Heart left ventricle (tissue), 16 donors: Measurements from ENCODE around the gene MEIOC. TPM values are rescaled to one million over a fixed set of nuclear protein-coding genes. Genes with fewer than 3 reads are reported as not detected.

Source experiments
- ATAC-seq, 4 donors: fragments of 200-7000 bp; cut with Tn5 transposase; one replicate each; pipeline ENCODE4 v1.9.1; 2020 to 2022; ENCODE audit warnings: moderate library complexity in 4 of 4, mild to moderate bottlenecking in 3 of 4, moderate number of reproducible peaks in 1 of 4
- DNase-seq, 5 donors: peaks; one replicate each; pipeline ENCODE4 v3.0.0-alpha.2; 2020
- H3K27ac ChIP-seq, 12 donors: fragments of 200-600 bp; sonication (generic) in 4 of 12; one replicate each; pipeline versions ENCODE4 v1.5.0 to v1.8.0; 2016 to 2022; ENCODE audit warnings: mild to moderate bottlenecking in 2 of 12
- H3K27me3 ChIP-seq, 9 donors: fragments of 200-600 bp; sonication (generic) in 2 of 9; one replicate each; pipeline versions ENCODE4 v1.5.1 to v1.8.0; 2016 to 2022; ENCODE audit warnings: mild to moderate bottlenecking in 3 of 9
- H3K36me3 ChIP-seq, 9 donors: fragments of 200-600 bp; sonication (generic) in 2 of 9; one replicate each; pipeline versions ENCODE4 v1.5.0 to v1.8.0; 2018 to 2022; ENCODE audit warnings: mild to moderate bottlenecking in 2 of 9
- H3K4me1 ChIP-seq, 12 donors: fragments of 200-600 bp; sonication (generic) in 4 of 12; one replicate each; pipeline versions ENCODE4 v1.5.0 to v1.8.0; 2016 to 2022; ENCODE audit warnings: mild to moderate bottlenecking in 3 of 12
- H3K4me3 ChIP-seq, 12 donors: fragments of 200-600 bp; sonication (generic) in 4 of 12; one replicate each; pipeline versions ENCODE4 v1.5.0 to v1.8.0; 2017 to 2022; ENCODE audit warnings: mild to moderate bottlenecking in 9 of 12, moderate library complexity in 4 of 12
- H3K9me3 ChIP-seq, 12 donors: fragments of 200-600 bp; sonication (generic) in 4 of 12; one replicate each; pipeline versions ENCODE4 v1.5.0 to v1.8.0; 2016 to 2022; ENCODE audit warnings: mild to moderate bottlenecking in 1 of 12
- CTCF ChIP-seq, 12 donors: fragments of 200-600 bp; sonication (generic) in 4 of 12; IDR thresholded peaks; one replicate each; pipeline versions ENCODE4 v1.5.0 to v1.8.0; 2018 to 2022; ENCODE audit warnings: antibody characterized with exemption in 12 of 12, mild to moderate bottlenecking in 5 of 12
- POLR2A ChIP-seq, 2 donors: fragments of 450-650 bp; IDR thresholded peaks; one replicate each; pipeline ENCODE4 v1.6.1; 2017; ENCODE audit warnings: antibody characterized with exemption in 2 of 2, mild to moderate bottlenecking in 2 of 2, moderate library complexity in 2 of 2
- WGBS, 4 donors: extraction: QIAGEN DNeasy Blood & Tissue Kit in 2 of 4; methylation state at CpG; one replicate each; pipeline versions ENCODE4 v1.1.5 to v1.1.7; 2013 to 2018; 5-methylcytosine and 5-hydroxymethylcytosine counted together
- intact Hi-C, 10 donors: fragments of 100-400 bp; cut with DNase I; formaldehyde crosslinking; loops; one replicate each; pipeline versions ENCODE4 v1.11.1 to v1.14.2; 2022
- polyA plus RNA-seq, 2 donors: library from polyadenylated mRNA; stranded (reverse); fragments of 200-250 nt; gene quantifications; one replicate each; pipeline ENCODE4 v1.2.3, GENCODE V29; 2013
- total RNA-seq, 9 donors: library from RNA; depleted of rRNA in 2 of 9; stranded (reverse); fragments of >200 nt in 2 of 9; fragmentation: NEBNext Ultra II Directional in 3 of 9; extraction: Animal tissue kit (Norgen Biotek cat#: 25700) in 3 of 9; gene quantifications; one replicate each; pipeline versions ENCODE4 v1.1.0 to v1.2.4, GENCODE V29; 2016 to 2023
- donor health status: ischemic (EF 13 %, LVEDD 7.1; RV severe dilation, severe dysfunction).
- donor health status: healthy with polysubstance abuse.
- donor health status: DM: no; HTN: yes; CAD: no.
- donor health status: DM: no; HTN: no; CAD: no.
- donor health status: ischemic (EF 25% LVEDD 6.9; RV normal size, moderate dysfunction).
- donor health status: ischemic (EF 25% LVEDD 5.7; RV mildly dilated, moderate dysfunction).
- donor health status: healthy.
- donor health status: DM: yes; HTN: yes; CAD: no.
- donor health status: ischemic (EF 35%, LVEDD 5.7; RV mildly dilated, moderate dysfunction).
- donor health status: nonischemic (EF 11% LVEDD 7.7; RV severe dilation, severe dysfunction).
- donor health status: DM: yes; HTN: yes; CAD: no.
- donor health status: PGD.
- donor health status: ischemic (EF 29% LVEDD 5.4; RV normal size, mild dysfunction).
- donor health status: nonischemic (EF 23%, LVEDD 6.1; RV moderate dilation, normal function).

The MEIOC gene
- total and polyA plus RNA-seq, 11 donors, result 0.03 TPM; not detected in 10

DNA sequence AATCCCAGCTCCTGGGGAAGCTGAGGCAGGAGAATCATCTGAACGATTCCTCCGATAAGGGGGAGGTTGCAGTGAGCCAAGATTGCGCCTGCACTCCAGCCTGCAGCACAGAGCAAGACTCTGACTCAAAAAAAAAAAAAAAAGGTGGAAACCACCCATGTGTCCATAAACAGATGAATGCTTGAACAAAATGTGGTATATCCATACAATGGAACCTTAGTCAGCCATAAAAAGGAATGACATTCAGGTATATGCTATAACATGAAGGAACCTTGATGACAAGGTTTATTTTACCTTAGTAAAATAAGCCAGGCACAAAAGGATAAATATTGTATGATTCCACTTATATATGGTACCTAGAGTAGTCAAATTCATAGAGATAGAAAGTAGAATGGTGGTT is 2.9 kb upstream of the MEIOC start:
- 84 to 94% (median 93%) methylated on average over 3 of the region's 3 CpGs for WGBS, 4 donors
- ATAC-seq (no peak), DNase-seq (no peak)
- peaks cover 18 to 70% (median 36%) of the 10 kb centered on the region in 9 donors for H3K27me3 ChIP-seq
- no peaks in the 10 kb centered on the region for H3K36me3 ChIP-seq
- no peak for TF ChIP-seq POLR2A (IDR thresholded peaks at IDR 0.05)
- TF ChIP-seq CTCF (IDR thresholded peaks at IDR 0.05), result no peak
- H3K4me3 ChIP-seq, result no peak overlapping the region
- peaks cover 0 to 5% (median 0%) of the 10 kb centered on the region in 12 donors for H3K9me3 ChIP-seq
- peaks cover 0 to 12% (median 0%) of the 10 kb centered on the region in 12 donors for H3K4me1 ChIP-seq
- H3K27ac ChIP-seq, result no peak overlapping the region
- intact Hi-C loops, result no loop called here

GRCh38 chr17:44653954-44654353 is 2.3 kb upstream of the MEIOC start:
- Histone ChIP-seq H3K27ac (no peak overlapping the region), H3K9me3 (peaks cover 0 to 5% (median 0%) of the 10 kb centered on the region in 12 donors), H3K36me3 (no peaks in the 10 kb centered on the region), H3K4me3 (no peak overlapping the region), H3K4me1 (peaks cover 0 to 12% (median 0%) of the 10 kb centered on the region in 12 donors), H3K27me3 (peaks cover 18 to 70% (median 39%) of the 10 kb centered on the region in 9 donors)
- ATAC-seq (no peak), DNase-seq (no peak)
- TF ChIP-seq CTCF (IDR thresholded peaks at IDR 0.05) (no peak), POLR2A (IDR thresholded peaks at IDR 0.05) (no peak)
- intact Hi-C loops, result no loop called here
- WGBS, 4 donors, result 72 to 95% (median 82%) methylated on average over 1 of the region's 1 CpG

DNA sequence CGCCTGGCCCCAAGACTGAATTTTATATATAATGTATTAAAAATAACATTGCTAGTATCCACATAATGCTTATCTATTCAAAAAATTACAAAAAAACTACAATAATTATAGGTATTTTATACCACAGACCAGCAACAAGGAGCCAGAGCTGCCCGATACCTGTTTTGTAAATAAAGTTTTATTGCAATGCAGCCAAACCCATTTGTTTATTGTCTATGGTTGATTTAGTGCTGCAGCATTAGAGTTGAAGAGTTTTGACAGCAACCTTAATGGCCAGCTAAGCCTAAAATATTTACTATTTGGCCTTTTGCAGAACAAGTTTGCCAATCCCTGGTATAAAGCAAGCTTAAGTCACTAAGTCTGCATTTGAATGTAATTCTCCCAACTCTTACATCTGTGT is 5.6 kb downstream of the MEIOC start:
- DNase-seq (no peak), ATAC-seq (no peak)
- no peak overlapping the region for H3K27ac ChIP-seq
- WGBS, 4 donors, result 93 to 100% (median 98%) methylated on average over 2 of the region's 2 CpGs
- H3K36me3 ChIP-seq, result no peaks in the 10 kb centered on the region
- TF ChIP-seq POLR2A (IDR thresholded peaks at IDR 0.05), result no peak
- TF ChIP-seq CTCF (IDR thresholded peaks at IDR 0.05), result no peak
- no peak overlapping the region for H3K4me3 ChIP-seq
- peaks cover 3 to 15% (median 11%) of the 10 kb centered on the region in 9 donors for H3K27me3 ChIP-seq
- no peaks in the 10 kb centered on the region for H3K9me3 ChIP-seq
- intact Hi-C loops, result no loop called here
- H3K4me1 ChIP-seq, result peaks cover 0 to 3% (median 0%) of the 10 kb centered on the region in 12 donors

- Histone ChIP-seq H3K4me3 (no peak overlapping the region), H3K4me1 (no peaks in the 10 kb centered on the region), H3K36me3 (no peaks in the 10 kb centered on the region), H3K27ac (no peak overlapping the region), H3K9me3 (no peaks in the 10 kb centered on the region), H3K27me3 (peaks cover 0 to 5% (median 0%) of the 10 kb centered on the region in 9 donors)
- ATAC-seq (no peak), DNase-seq (no peak)
- intact Hi-C loops, result no loop called here
- WGBS, 4 donors, result 73 to 83% (median 78%) methylated on average over 1 of the region's 1 CpG
- no peak for TF ChIP-seq CTCF (IDR thresholded peaks at IDR 0.05)
- TF ChIP-seq POLR2A (IDR thresholded peaks at IDR 0.05), result no peak
These were observed 6.8 kb downstream of the MEIOC start for GRCh38 chr17:44663095-44663494.
